Suprapubic skin (tissue), 4 donors: ENCODE data around the gene FAM131C.

Source experiments
- EP300 ChIP-seq: sonication (generic); formaldehyde crosslinking; IDR thresholded peaks from one replicate; pipeline ENCODE4 v1.6.1; 2017; ENCODE audit warnings: antibody characterized with exemption
- POLR2A ChIP-seq, 2 donors: fragments of 450-650 bp; IDR thresholded peaks; one replicate each; pipeline ENCODE4 v1.6.1; 2017; ENCODE audit warnings: antibody characterized with exemption in 2 of 2, mild to moderate bottlenecking in 2 of 2, moderate library complexity in 2 of 2
- POLR2AphosphoS5 ChIP-seq, 3 donors: sonication (generic); formaldehyde crosslinking; IDR thresholded peaks; one replicate each; pipeline ENCODE4 v1.6.1; 2017; ENCODE audit warnings: antibody characterized with exemption in 3 of 3
- TF ChIP-seq, protein P1 (sequence below), 2 donors: fragments of 200-600 bp in 1 of 2; fragments of 450-650 bp in 1 of 2; sonication (generic) in 1 of 2; IDR thresholded peaks; one replicate each; pipeline ENCODE4 v1.5.1; 2016 to 2019; ENCODE audit warnings: antibody characterized with exemption in 2 of 2, mild to moderate bottlenecking in 1 of 2, moderate library complexity in 1 of 2

DNA sequence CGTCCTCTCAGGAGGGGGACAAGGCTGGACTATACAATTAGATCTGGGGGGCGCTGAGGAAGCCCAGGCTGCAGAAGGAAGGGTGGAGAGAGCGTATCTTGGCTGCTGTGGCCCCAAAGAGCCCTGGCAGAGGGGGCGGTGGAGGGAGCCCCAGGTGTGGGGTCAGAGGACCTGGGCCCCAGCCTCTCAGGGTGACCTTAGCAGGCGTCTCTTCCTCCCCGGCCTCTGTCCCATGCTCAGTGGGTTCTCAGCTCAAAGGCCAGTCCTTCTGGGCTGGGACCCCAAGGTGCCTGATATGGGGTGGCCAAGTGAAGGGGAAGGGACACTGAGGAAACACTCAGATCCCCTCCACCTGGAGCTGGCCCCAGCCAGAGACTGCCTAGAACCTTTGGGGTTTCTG, 1.8 kb downstream of the FAM131C start:
- no peak for TF ChIP-seq POLR2A (IDR thresholded peaks at IDR 0.05)
- TF ChIP-seq, protein P1, sequence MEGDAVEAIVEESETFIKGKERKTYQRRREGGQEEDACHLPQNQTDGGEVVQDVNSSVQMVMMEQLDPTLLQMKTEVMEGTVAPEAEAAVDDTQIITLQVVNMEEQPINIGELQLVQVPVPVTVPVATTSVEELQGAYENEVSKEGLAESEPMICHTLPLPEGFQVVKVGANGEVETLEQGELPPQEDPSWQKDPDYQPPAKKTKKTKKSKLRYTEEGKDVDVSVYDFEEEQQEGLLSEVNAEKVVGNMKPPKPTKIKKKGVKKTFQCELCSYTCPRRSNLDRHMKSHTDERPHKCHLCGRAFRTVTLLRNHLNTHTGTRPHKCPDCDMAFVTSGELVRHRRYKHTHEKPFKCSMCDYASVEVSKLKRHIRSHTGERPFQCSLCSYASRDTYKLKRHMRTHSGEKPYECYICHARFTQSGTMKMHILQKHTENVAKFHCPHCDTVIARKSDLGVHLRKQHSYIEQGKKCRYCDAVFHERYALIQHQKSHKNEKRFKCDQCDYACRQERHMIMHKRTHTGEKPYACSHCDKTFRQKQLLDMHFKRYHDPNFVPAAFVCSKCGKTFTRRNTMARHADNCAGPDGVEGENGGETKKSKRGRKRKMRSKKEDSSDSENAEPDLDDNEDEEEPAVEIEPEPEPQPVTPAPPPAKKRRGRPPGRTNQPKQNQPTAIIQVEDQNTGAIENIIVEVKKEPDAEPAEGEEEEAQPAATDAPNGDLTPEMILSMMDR (IDR thresholded peaks at IDR 0.05): no peak
- TF ChIP-seq POLR2AphosphoS5 (IDR thresholded peaks at IDR 0.05): no peak
- no peak for TF ChIP-seq EP300
